Measurements from ENCODE around the gene ARID5B. TPM values are rescaled to one million over a fixed set of nuclear protein-coding genes. Genes with fewer than 3 reads are reported as not detected.

The ARID5B gene
- total RNA-seq, 1 donor from 2014 or later, result 0.62 TPM

DNA sequence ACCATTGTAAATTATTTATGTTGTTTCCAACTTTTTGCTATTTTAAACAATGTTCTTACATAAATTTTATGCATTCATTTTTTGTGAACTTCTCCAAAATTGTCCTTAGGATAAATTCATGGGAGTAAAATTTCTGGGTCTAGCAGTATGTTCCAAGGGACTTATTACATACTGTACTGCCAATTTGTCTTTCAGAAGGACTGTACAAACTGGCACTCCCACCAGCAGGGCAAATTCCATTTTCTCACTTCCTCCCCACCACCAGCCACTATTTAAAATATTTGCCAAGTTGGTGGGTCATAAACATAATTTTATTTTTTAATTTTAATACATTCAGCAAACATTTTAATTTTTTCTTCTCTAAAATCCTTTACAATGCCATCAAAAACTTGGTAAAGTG is 13.7 kb upstream of the ARID5B start:
- Mint-ChIP-seq H3K36me3 (ENCODE audit: low read depth, unreplicated experiment) (no peaks in the 10 kb centered on the region), H3K9me3 (ENCODE audit: unreplicated experiment) (no peaks in the 10 kb centered on the region), H3K4me3 (ENCODE audit: unreplicated experiment) (no peak overlapping the region), H3K27ac (ENCODE audit: unreplicated experiment) (no peak overlapping the region), H3K4me1 (ENCODE audit: unreplicated experiment) (no peaks in the 10 kb centered on the region), H3K27me3 (ENCODE audit: unreplicated experiment) (no peaks in the 10 kb centered on the region)
- no peak for DNase-seq (ENCODE audit: low spot score)
- TF ChIP-seq, protein P1, sequence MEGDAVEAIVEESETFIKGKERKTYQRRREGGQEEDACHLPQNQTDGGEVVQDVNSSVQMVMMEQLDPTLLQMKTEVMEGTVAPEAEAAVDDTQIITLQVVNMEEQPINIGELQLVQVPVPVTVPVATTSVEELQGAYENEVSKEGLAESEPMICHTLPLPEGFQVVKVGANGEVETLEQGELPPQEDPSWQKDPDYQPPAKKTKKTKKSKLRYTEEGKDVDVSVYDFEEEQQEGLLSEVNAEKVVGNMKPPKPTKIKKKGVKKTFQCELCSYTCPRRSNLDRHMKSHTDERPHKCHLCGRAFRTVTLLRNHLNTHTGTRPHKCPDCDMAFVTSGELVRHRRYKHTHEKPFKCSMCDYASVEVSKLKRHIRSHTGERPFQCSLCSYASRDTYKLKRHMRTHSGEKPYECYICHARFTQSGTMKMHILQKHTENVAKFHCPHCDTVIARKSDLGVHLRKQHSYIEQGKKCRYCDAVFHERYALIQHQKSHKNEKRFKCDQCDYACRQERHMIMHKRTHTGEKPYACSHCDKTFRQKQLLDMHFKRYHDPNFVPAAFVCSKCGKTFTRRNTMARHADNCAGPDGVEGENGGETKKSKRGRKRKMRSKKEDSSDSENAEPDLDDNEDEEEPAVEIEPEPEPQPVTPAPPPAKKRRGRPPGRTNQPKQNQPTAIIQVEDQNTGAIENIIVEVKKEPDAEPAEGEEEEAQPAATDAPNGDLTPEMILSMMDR (IDR thresholded peaks at IDR 0.05; ENCODE audit: unreplicated experiment), result no peak

DNA sequence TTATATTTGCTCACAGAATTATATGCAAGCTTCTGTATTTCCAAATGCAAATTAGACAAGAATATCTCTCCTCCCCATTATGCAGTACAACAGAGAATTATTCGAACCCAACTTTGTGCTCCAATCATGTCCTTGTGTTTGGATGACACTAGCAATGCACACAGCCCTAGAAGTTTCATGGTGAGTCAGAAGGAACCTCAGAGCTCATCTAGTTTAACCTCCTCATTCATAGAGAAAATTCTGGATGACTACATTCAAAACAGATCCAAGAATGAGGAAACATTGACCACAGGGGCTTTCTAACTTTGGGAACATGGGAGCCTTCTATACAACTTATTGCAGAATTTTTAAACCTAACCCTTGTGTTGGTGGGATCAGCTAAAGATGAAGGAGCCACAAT is 12.8 kb upstream of the ARID5B start:
- Mint-ChIP-seq H3K4me3 (ENCODE audit: unreplicated experiment) (no peak overlapping the region), H3K4me1 (ENCODE audit: unreplicated experiment) (no peaks in the 10 kb centered on the region), H3K27ac (ENCODE audit: unreplicated experiment) (no peak overlapping the region), H3K27me3 (ENCODE audit: unreplicated experiment) (no peaks in the 10 kb centered on the region), H3K36me3 (ENCODE audit: low read depth, unreplicated experiment) (no peaks in the 10 kb centered on the region), H3K9me3 (ENCODE audit: unreplicated experiment) (no peaks in the 10 kb centered on the region)
- no peak for DNase-seq (ENCODE audit: low spot score)
- TF ChIP-seq, protein P1 (IDR thresholded peaks at IDR 0.05; ENCODE audit: unreplicated experiment), result no peak

GRCh38 chr10:61890430-61890829 is 11.1 kb upstream of the ARID5B start:
- TF ChIP-seq, protein P1 (IDR thresholded peaks at IDR 0.05; ENCODE audit: unreplicated experiment), result no peak
- no peak overlapping the region for H3K27ac Mint-ChIP-seq (ENCODE audit: unreplicated experiment)
- H3K27me3 Mint-ChIP-seq (ENCODE audit: unreplicated experiment), result peaks cover 1% of the 10 kb centered on the region

GRCh38 chr10:61890881-61891409 is 10.6 kb upstream of the ARID5B start:
- DNase-seq (ENCODE audit: low spot score), result no peak
- Mint-ChIP-seq H3K36me3 (ENCODE audit: low read depth, unreplicated experiment) (no peaks in the 10 kb centered on the region), H3K9me3 (ENCODE audit: unreplicated experiment) (no peaks in the 10 kb centered on the region), H3K4me3 (ENCODE audit: unreplicated experiment) (no peak overlapping the region), H3K27me3 (ENCODE audit: unreplicated experiment) (peaks cover 1% of the 10 kb centered on the region), H3K27ac (ENCODE audit: unreplicated experiment) (no peak overlapping the region), H3K4me1 (ENCODE audit: unreplicated experiment) (no peaks in the 10 kb centered on the region)
- TF ChIP-seq, protein P1 (IDR thresholded peaks at IDR 0.05; ENCODE audit: unreplicated experiment), result no peak

More at GRCh38 chr10:61890430-61890829, 11.1 kb upstream of the ARID5B start:
- Mint-ChIP-seq H3K9me3 (ENCODE audit: unreplicated experiment) (no peaks in the 10 kb centered on the region), H3K4me3 (ENCODE audit: unreplicated experiment) (no peak overlapping the region), H3K4me1 (ENCODE audit: unreplicated experiment) (no peaks in the 10 kb centered on the region), H3K36me3 (ENCODE audit: low read depth, unreplicated experiment) (no peaks in the 10 kb centered on the region)
- DNase-seq (ENCODE audit: low spot score), result no peak

GRCh38 chr10:61891906-61892585 is 9.5 kb upstream of the ARID5B start:
- Mint-ChIP-seq H3K36me3 (ENCODE audit: low read depth, unreplicated experiment) (no peaks in the 10 kb centered on the region), H3K27me3 (ENCODE audit: unreplicated experiment) (peaks cover 1% of the 10 kb centered on the region), H3K4me1 (ENCODE audit: unreplicated experiment) (peaks cover 3% of the 10 kb centered on the region), H3K9me3 (ENCODE audit: unreplicated experiment) (no peaks in the 10 kb centered on the region), H3K27ac (ENCODE audit: unreplicated experiment) (no peak overlapping the region), H3K4me3 (ENCODE audit: unreplicated experiment) (no peak overlapping the region)
- TF ChIP-seq, protein P1 (IDR thresholded peaks at IDR 0.05; ENCODE audit: unreplicated experiment), result no peak
- DNase-seq (ENCODE audit: low spot score), result no peak

Data from endothelial cell (in vitro differentiated cells).